SH-SY5Y (cell line): ENCODE data around the gene COA6.

Experiments
- GATA2 ChIP-seq: IDR thresholded peaks from 2 replicates; pipeline ENCODE4 v1.6.1; 2011; ENCODE audit warnings: mild to moderate bottlenecking, low read depth, low read length
- GATA3 ChIP-seq: IDR thresholded peaks from 2 replicates; pipeline ENCODE4 v1.6.1; 2011; ENCODE audit warnings: low read depth, mild to moderate bottlenecking, low read length, moderate library complexity

- TF ChIP-seq GATA2 (no peak), GATA3 (no peak)
Measured at GRCh38 chr1:234400773-234401172, 27.5 kb downstream of the COA6 start.
